Breast epithelium (tissue), 4 donors: Measurements from ENCODE around the gene FBXL7. TPM values are rescaled to one million over a fixed set of nuclear protein-coding genes. Genes with fewer than 3 reads are reported as not detected.

ENCODE experiments used
- DNase-seq, 2 donors: peaks; one replicate each; pipeline ENCODE4 v3.0.0-alpha.2; 2019; ENCODE audit warnings: low spot score in 2 of 2
- H3K27ac ChIP-seq, 2 donors: fragments of 200-600 bp; sonication (generic) in 1 of 2; one replicate each; pipeline ENCODE4 v1.5.1; 2016 to 2019; ENCODE audit warnings: mild to moderate bottlenecking in 1 of 2
- H3K27me3 ChIP-seq, 2 donors: fragments of 200-600 bp; sonication (generic) in 1 of 2; one replicate each; pipeline versions ENCODE4 v1.5.1 to v1.6.0; 2017 to 2019; ENCODE audit warnings: control low read depth in 1 of 2, mild to moderate bottlenecking in 1 of 2
- H3K36me3 ChIP-seq: fragments of 200-600 bp; one replicate; pipeline ENCODE4 v1.5.1; 2019
- H3K4me1 ChIP-seq, 2 donors: fragments of 200-600 bp; sonication (generic); one replicate each; pipeline ENCODE4 v1.5.1; 2016 to 2019; ENCODE audit warnings: control low read depth in 1 of 2
- H3K4me3 ChIP-seq, 3 donors: fragments of 200-600 bp; sonication (generic); 1 replicate in 2 of 3; 2 replicates in 1 of 3; pipeline ENCODE4 v1.5.1; 2016 to 2019; ENCODE audit warnings: mild to moderate bottlenecking in 3 of 3, moderate library complexity in 2 of 3
- H3K9me3 ChIP-seq, 2 donors: fragments of 200-600 bp; sonication (generic) in 1 of 2; one replicate each; pipeline ENCODE4 v1.5.1; 2016 to 2019; ENCODE audit warnings: control low read depth in 1 of 2
- CTCF ChIP-seq, 3 donors: fragments of 450-650 bp; IDR thresholded peaks; one replicate each; pipeline ENCODE4 v1.5.1; 2016 to 2017; ENCODE audit warnings: antibody characterized with exemption in 3 of 3, mild to moderate bottlenecking in 3 of 3, moderate library complexity in 3 of 3
- POLR2A ChIP-seq: fragments of 450-650 bp; IDR thresholded peaks from one replicate; pipeline ENCODE4 v1.6.1; 2016; ENCODE audit warnings: antibody characterized with exemption, mild to moderate bottlenecking, moderate library complexity
- POLR2AphosphoS5 ChIP-seq, 3 donors: sonication (generic); formaldehyde crosslinking; IDR thresholded peaks; one replicate each; pipeline ENCODE4 v1.6.1; 2017; ENCODE audit warnings: antibody characterized with exemption in 3 of 3
- intact Hi-C: fragments of 100-400 bp; cut with DNase I; formaldehyde crosslinking; loops from one replicate; pipeline ENCODE4 v1.15.1; 2023; ENCODE audit warnings: low total_unique reads
- total RNA-seq, 3 donors: library from RNA; depleted of rRNA; stranded (reverse); fragments of >200 nt; gene quantifications; one replicate each; pipeline ENCODE4 v1.1.0, GENCODE V29; 2016

Gene FBXL7
- total RNA-seq, 3 donors from 2014 or later = 6.9 to 17.3 (median 10.8) TPM

GRCh38 chr5:15655683-15656082 is 155.7 kb downstream of the FBXL7 start:
- Histone ChIP-seq H3K27ac (no peak overlapping the region), H3K27me3 (no peaks in the 10 kb centered on the region), H3K9me3 (peaks cover 0 to 6% of the 10 kb centered on the region in 2 donors), H3K36me3 (no peaks in the 10 kb centered on the region), H3K4me1 (no peaks in the 10 kb centered on the region), H3K4me3 (no peak overlapping the region)
- no peak for DNase-seq
- intact Hi-C loops = no loop called here
- TF ChIP-seq CTCF (IDR thresholded peaks at IDR 0.05) = no peak
- no peak for TF ChIP-seq POLR2A
- TF ChIP-seq POLR2AphosphoS5 (IDR thresholded peaks at IDR 0.05) = no peak

GRCh38 chr5:15664961-15665360 is 165.0 kb downstream of the FBXL7 start:
- no peak for DNase-seq
- TF ChIP-seq POLR2AphosphoS5 (IDR thresholded peaks at IDR 0.05) = no peak
- no peak for TF ChIP-seq CTCF (IDR thresholded peaks at IDR 0.05)
- TF ChIP-seq POLR2A = no peak
- no peaks in the 10 kb centered on the region for H3K4me1 ChIP-seq

GRCh38 chr5:15669826-15670225 is 169.8 kb downstream of the FBXL7 start:
- DNase-seq = no peak
- H3K4me1 ChIP-seq = no peaks in the 10 kb centered on the region
- intact Hi-C loops = no loop called here

More at GRCh38 chr5:15664961-15665360, 165.0 kb downstream of the FBXL7 start:
- intact Hi-C loops = no loop called here
- Histone ChIP-seq H3K27me3 (no peaks in the 10 kb centered on the region), H3K9me3 (peaks cover 8 to 11% of the 10 kb centered on the region in 2 donors), H3K4me3 (no peak overlapping the region), H3K36me3 (no peaks in the 10 kb centered on the region), H3K27ac (no peak overlapping the region)

GRCh38 chr5:15674716-15675115 is 174.7 kb downstream of the FBXL7 start:
- H3K4me3 ChIP-seq = no peak overlapping the region
- intact Hi-C loops = no loop called here
- TF ChIP-seq POLR2A = no peak
- no peak for TF ChIP-seq CTCF (IDR thresholded peaks at IDR 0.05)
- TF ChIP-seq POLR2AphosphoS5 (IDR thresholded peaks at IDR 0.05) = no peak
- no peaks in the 10 kb centered on the region for H3K27me3 ChIP-seq
- no peaks in the 10 kb centered on the region for H3K9me3 ChIP-seq
- no peaks in the 10 kb centered on the region for H3K4me1 ChIP-seq
- H3K27ac ChIP-seq = no peak overlapping the region
- no peaks in the 10 kb centered on the region for H3K36me3 ChIP-seq
- no peak for DNase-seq

More at GRCh38 chr5:15669826-15670225, 169.8 kb downstream of the FBXL7 start:
- Histone ChIP-seq H3K9me3 (peaks cover 0 to 5% of the 10 kb centered on the region in 2 donors), H3K4me3 (no peak overlapping the region), H3K36me3 (no peaks in the 10 kb centered on the region), H3K27me3 (no peaks in the 10 kb centered on the region), H3K27ac (no peak overlapping the region)
- no peak for TF ChIP-seq POLR2A
- TF ChIP-seq CTCF (IDR thresholded peaks at IDR 0.05) = no peak
- TF ChIP-seq POLR2AphosphoS5 (IDR thresholded peaks at IDR 0.05) = no peak

- Histone ChIP-seq H3K4me1 (no peaks in the 10 kb centered on the region), H3K36me3 (no peaks in the 10 kb centered on the region), H3K4me3 (no peak overlapping the region), H3K9me3 (no peaks in the 10 kb centered on the region), H3K27ac (no peak overlapping the region), H3K27me3 (no peaks in the 10 kb centered on the region)
- no peak for DNase-seq
- TF ChIP-seq POLR2A = no peak
- TF ChIP-seq POLR2AphosphoS5 (IDR thresholded peaks at IDR 0.05) = no peak
- TF ChIP-seq CTCF (IDR thresholded peaks at IDR 0.05) = no peak
- intact Hi-C loops = no loop called here
These were observed 176.6 kb downstream of the FBXL7 start for GRCh38 chr5:15676591-15676990.
